Fibroblast of villous mesenchyme (primary cell): ENCODE results near the gene TBC1D30. TPM values are rescaled to one million over a fixed set of nuclear protein-coding genes. Genes with fewer than 3 reads are reported as not detected.

Experiments
- DNase-seq: peaks from one replicate; pipeline ENCODE4 v3.0.0-alpha.2; 2010; ENCODE audit warnings: low read depth
- H3K4me3 ChIP-seq: 2 replicates; pipeline ENCODE4 v1.5.1; 2011; ENCODE audit warnings: low read depth, mild to moderate bottlenecking, low read length
- CTCF ChIP-seq: IDR thresholded peaks from 2 replicates; pipeline ENCODE4 v1.5.1; 2012; ENCODE audit warnings: low read depth, mild to moderate bottlenecking, low read length; ENCODE audit not compliant: insufficient read depth
- total RNA-seq: library from RNA; depleted of rRNA; stranded (reverse); fragments of >200 nt; gene quantifications from 2 replicates; pipeline ENCODE4 v1.2.3, GENCODE V29; 2012

TBC1D30 gene
- total RNA-seq, 1 donor, result under 0.01 TPM

GRCh38 chr12:64890873-64891468 is 66.5 kb downstream of the TBC1D30 start:
- H3K4me3 ChIP-seq, result no peak overlapping the region
- DNase-seq, result peak; percentile 73
- peak; percentile 70 for TF ChIP-seq CTCF

GRCh38 chr12:64891629-64892028 is 67.2 kb downstream of the TBC1D30 start:
- TF ChIP-seq CTCF, result no peak
- no peak overlapping the region for H3K4me3 ChIP-seq
- no peak for DNase-seq

GRCh38 chr12:64892561-64892960 is 68.1 kb downstream of the TBC1D30 start:
- no peak for DNase-seq
- H3K4me3 ChIP-seq, result no peak overlapping the region
- no peak for TF ChIP-seq CTCF

GRCh38 chr12:64893961-64894360 is 69.5 kb downstream of the TBC1D30 start:
- TF ChIP-seq CTCF, result no peak
- DNase-seq, result peak; percentile 52
- H3K4me3 ChIP-seq, result no peak overlapping the region

- no peak overlapping the region for H3K4me3 ChIP-seq
- no peak for TF ChIP-seq CTCF
- peak; percentile 46 for DNase-seq
Observed at GRCh38 chr12:64894827-64895475, 70.5 kb downstream of the TBC1D30 start.

GRCh38 chr12:64895526-64895925 is 71.1 kb downstream of the TBC1D30 start:
- DNase-seq, result peak; percentile 8
- TF ChIP-seq CTCF, result no peak
- no peak overlapping the region for H3K4me3 ChIP-seq
